OCI-LY3 (cell line): ENCODE measurements around the gene NABP2.

Experiments
- H2AFZ ChIP-seq: fragments of 200-600, 300-600 bp; shearing (Covaris generic); 2 replicates; pipeline ENCODE4 v1.6.0; 2014; ENCODE audit warnings: antibody characterized with exemption, low read depth, low read length
- H3K27ac ChIP-seq: fragments of 200-600, 300-600 bp; sonication (generic); 2 replicates; pipeline ENCODE4 v1.5.1; 2014; ENCODE audit warnings: mild to moderate bottlenecking, low read length, moderate library complexity, mixed read lengths
- H3K27me3 ChIP-seq: fragments of 200-600, 300-600 bp; sonication (generic); 2 replicates; pipeline ENCODE4 v1.6.1; 2014; ENCODE audit warnings: low read depth, low read length, mixed read lengths
- H3K36me3 ChIP-seq: fragments of 200-600, 300-600 bp; sonication (generic); replicated peaks from 2 replicates; pipeline ENCODE3; 2014; ENCODE audit warnings: low read depth, low read length, mixed read lengths
- H3K4me1 ChIP-seq: fragments of 300-600, 200-600 bp; sonication (generic); 2 replicates; pipeline ENCODE4 v1.6.1; 2014; ENCODE audit warnings: low read length, mixed read lengths
- H3K4me2 ChIP-seq: fragments of 200-600, 300-600 bp; sonication (generic); 2 replicates; pipeline ENCODE4 v1.6.1; 2014; ENCODE audit warnings: low read length, mixed read lengths
- H3K4me3 ChIP-seq: fragments of 300-600, 200-600 bp; sonication (generic); 2 replicates; pipeline ENCODE4 v1.5.1; 2014; ENCODE audit warnings: antibody characterized with exemption, mild to moderate bottlenecking, low read length, moderate library complexity
- H3K79me2 ChIP-seq: fragments of 300-600, 200-600 bp; shearing (Covaris generic); 2 replicates; pipeline ENCODE4 v1.6.1; 2014; ENCODE audit warnings: mild to moderate bottlenecking, low read length, mixed read lengths
- H3K9ac ChIP-seq: fragments of 300-600, 200-600 bp; shearing (Covaris generic); 2 replicates; pipeline ENCODE4 v1.6.0; 2014; ENCODE audit warnings: mild to moderate bottlenecking, low read length, moderate library complexity
- H3K9me3 ChIP-seq: fragments of 200-600, 300-600 bp; shearing (Covaris generic); 2 replicates; pipeline ENCODE4 v1.6.1; 2014; ENCODE audit warnings: low read length, mixed read lengths; ENCODE audit not compliant: insufficient read depth
- H4K20me1 ChIP-seq: fragments of 200-600, 300-600 bp; sonication (generic); 2 replicates; pipeline ENCODE4 v1.6.1; 2016; ENCODE audit warnings: low read length, mixed read lengths; ENCODE audit not compliant: insufficient read depth
- CTCF ChIP-seq: fragments of 200-600, 300-600 bp; sonication (generic); IDR thresholded peaks from 2 replicates; pipeline ENCODE4 v1.5.1; 2014; ENCODE audit warnings: antibody characterized with exemption, low read length, low read depth
- EZH2phosphoT487 ChIP-seq: fragments of 200-600 bp; shearing (Covaris generic); IDR thresholded peaks from 2 replicates; pipeline ENCODE4 v1.6.1; 2018; ENCODE audit warnings: antibody characterized with exemption, mixed run types, low read depth

NABP2 gene

DNA sequence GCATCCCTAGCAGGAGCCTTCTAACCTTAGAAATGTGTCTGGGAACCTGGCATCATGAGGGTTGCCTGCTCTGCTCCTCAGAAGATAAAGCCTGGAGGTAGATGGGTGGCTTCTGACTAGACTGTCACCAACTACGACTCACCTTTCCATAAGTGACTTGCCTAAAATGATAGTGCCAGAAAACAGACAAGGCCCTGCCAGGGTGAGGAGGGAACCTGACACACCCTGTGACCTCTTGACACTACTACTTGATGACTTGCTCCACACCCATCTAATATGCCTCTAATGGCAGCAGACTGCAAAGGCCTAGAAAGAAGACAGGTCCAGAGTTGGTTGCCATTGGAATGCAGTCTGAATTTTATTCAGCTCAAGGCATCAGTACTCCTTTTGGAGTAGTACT lies 11.8 kb upstream of the NABP2 start:
- Histone ChIP-seq H3K9me3 (no peaks in the 10 kb centered on the region), H3K9ac (no peak overlapping the region), H3K27ac (no peak overlapping the region), H2AFZ (no peak overlapping the region), H4K20me1 (no peaks in the 10 kb centered on the region), H3K36me3 (peaks cover 50% of the 10 kb centered on the region), H3K4me2 (no peak overlapping the region), H3K79me2 (no peaks in the 10 kb centered on the region), H3K4me1 (no peaks in the 10 kb centered on the region), H3K27me3 (no peaks in the 10 kb centered on the region), H3K4me3 (no peak overlapping the region)
- no peak for TF ChIP-seq EZH2phosphoT487
- TF ChIP-seq CTCF, result no peak

- H3K79me2 ChIP-seq, result no peaks in the 10 kb centered on the region
- peaks cover 43% of the 10 kb centered on the region for H3K36me3 ChIP-seq
- no peaks in the 10 kb centered on the region for H4K20me1 ChIP-seq
- no peak overlapping the region for H3K4me2 ChIP-seq
- no peaks in the 10 kb centered on the region for H3K9me3 ChIP-seq
- no peak overlapping the region for H2AFZ ChIP-seq
- no peaks in the 10 kb centered on the region for H3K27me3 ChIP-seq
- no peak overlapping the region for H3K9ac ChIP-seq
- H3K27ac ChIP-seq, result no peak overlapping the region
- no peak overlapping the region for H3K4me3 ChIP-seq
- no peak for TF ChIP-seq CTCF
- no peak for TF ChIP-seq EZH2phosphoT487
- no peaks in the 10 kb centered on the region for H3K4me1 ChIP-seq
These were observed 10.3 kb upstream of the NABP2 start for GRCh38 chr12:56213878-56214277.

- Histone ChIP-seq H3K4me1 (peaks cover 8% of the 10 kb centered on the region; the same call in 1 of the 2 replicates), H3K4me2 (no peak overlapping the region), H2AFZ (no peak overlapping the region), H3K27me3 (no peaks in the 10 kb centered on the region), H3K9ac (no peak overlapping the region), H3K27ac (no peak overlapping the region), H3K9me3 (no peaks in the 10 kb centered on the region), H4K20me1 (peaks cover 5% of the 10 kb centered on the region; the same call in 1 of the 2 replicates), H3K79me2 (peaks cover 18% of the 10 kb centered on the region), H3K4me3 (no peak overlapping the region), H3K36me3 (peaks cover 29% of the 10 kb centered on the region)
- no peak for TF ChIP-seq CTCF
- no peak for TF ChIP-seq EZH2phosphoT487
These were observed 7.7 kb upstream of the NABP2 start for GRCh38 chr12:56216461-56216860.

- Histone ChIP-seq H3K4me2 (no peak overlapping the region), H3K79me2 (peaks cover 32% of the 10 kb centered on the region), H4K20me1 (peaks cover 5% of the 10 kb centered on the region; the same call in 1 of the 2 replicates), H3K27me3 (no peaks in the 10 kb centered on the region), H3K9me3 (no peaks in the 10 kb centered on the region), H2AFZ (no peak overlapping the region), H3K9ac (no peak overlapping the region), H3K27ac (no peak overlapping the region), H3K4me3 (no peak overlapping the region), H3K36me3 (peaks cover 11% of the 10 kb centered on the region), H3K4me1 (peaks cover 18% of the 10 kb centered on the region)
- TF ChIP-seq CTCF (no peak), EZH2phosphoT487 (no peak)
These were observed 4.3 kb upstream of the NABP2 start for GRCh38 chr12:56219840-56220239.
